BLaER1 (cell line): ENCODE measurements around the gene UBE2M.

Experiments
- H3K27ac ChIP-seq: shearing (Covaris generic); formaldehyde crosslinking; 2 replicates; pipeline ENCODE4 v1.8.1; 2022
- H3K27me3 ChIP-seq: shearing (Covaris generic); formaldehyde crosslinking; 2 replicates; pipeline ENCODE4 v1.8.1; 2022
- H3K36me3 ChIP-seq: shearing (Covaris generic); formaldehyde crosslinking; 2 replicates; pipeline ENCODE4 v1.8.1; 2022
- H3K4me1 ChIP-seq: shearing (Covaris generic); formaldehyde crosslinking; 2 replicates; pipeline ENCODE4 v1.8.1; 2022
- H3K4me2 ChIP-seq: shearing (Covaris generic); formaldehyde crosslinking; 2 replicates; pipeline ENCODE4 v1.8.1; 2022
- H3K4me3 ChIP-seq: shearing (Covaris generic); formaldehyde crosslinking; 2 replicates; pipeline ENCODE4 v1.8.1; 2022
- H3K9ac ChIP-seq: shearing (Covaris generic); formaldehyde crosslinking; 2 replicates; pipeline ENCODE4 v1.8.1; 2022
- H3K9me3 ChIP-seq: shearing (Covaris generic); formaldehyde crosslinking; 2 replicates; pipeline ENCODE4 v1.8.1; 2022
- H4K20me1 ChIP-seq: shearing (Covaris generic); formaldehyde crosslinking; 2 replicates; pipeline ENCODE4 v1.8.1; 2022
- Cebpa-rat ChIP-seq: shearing (Covaris generic); IDR thresholded peaks from 2 replicates; pipeline ENCODE4 v1.8.1; 2022

Gene UBE2M

DNA sequence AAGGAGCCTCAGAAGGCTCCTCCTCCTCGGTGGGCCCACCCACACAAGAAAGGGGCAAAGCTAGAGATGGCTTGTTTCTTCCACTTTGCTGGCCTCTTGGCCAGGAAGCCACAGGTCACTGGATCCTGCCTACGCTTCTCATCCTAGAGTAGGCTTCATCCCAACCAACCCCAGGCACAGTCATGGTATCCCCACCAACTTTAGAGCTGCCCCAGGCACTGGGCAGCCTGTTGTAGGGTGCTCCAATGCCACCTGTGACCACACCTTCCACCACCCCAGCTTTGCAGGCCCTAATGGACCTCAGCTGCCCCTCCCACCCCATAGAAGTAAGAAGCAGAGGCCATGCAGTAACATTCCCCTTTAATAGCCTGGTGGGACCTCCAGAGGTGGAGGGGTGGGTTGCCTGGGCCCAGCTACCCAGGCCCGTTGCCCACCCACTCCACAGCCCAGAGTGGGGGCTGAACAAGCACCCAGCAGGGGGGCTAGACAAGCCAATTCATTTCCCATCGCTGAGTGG lies 3.0 kb downstream of the UBE2M start:
- Histone ChIP-seq H4K20me1 (peaks cover 59% of the 10 kb centered on the region), H3K36me3 (peaks cover 54% of the 10 kb centered on the region), H3K4me2 (peak overlapping the region; percentile 89), H3K9me3 (no peaks in the 10 kb centered on the region), H3K9ac (peak overlapping the region; percentile 91), H3K4me1 (peaks cover 48% of the 10 kb centered on the region), H3K27me3 (no peaks in the 10 kb centered on the region), H3K4me3 (peak overlapping the region; percentile 78), H3K27ac (peak overlapping the region; percentile 91)
- no peak for TF ChIP-seq Cebpa-rat

DNA sequence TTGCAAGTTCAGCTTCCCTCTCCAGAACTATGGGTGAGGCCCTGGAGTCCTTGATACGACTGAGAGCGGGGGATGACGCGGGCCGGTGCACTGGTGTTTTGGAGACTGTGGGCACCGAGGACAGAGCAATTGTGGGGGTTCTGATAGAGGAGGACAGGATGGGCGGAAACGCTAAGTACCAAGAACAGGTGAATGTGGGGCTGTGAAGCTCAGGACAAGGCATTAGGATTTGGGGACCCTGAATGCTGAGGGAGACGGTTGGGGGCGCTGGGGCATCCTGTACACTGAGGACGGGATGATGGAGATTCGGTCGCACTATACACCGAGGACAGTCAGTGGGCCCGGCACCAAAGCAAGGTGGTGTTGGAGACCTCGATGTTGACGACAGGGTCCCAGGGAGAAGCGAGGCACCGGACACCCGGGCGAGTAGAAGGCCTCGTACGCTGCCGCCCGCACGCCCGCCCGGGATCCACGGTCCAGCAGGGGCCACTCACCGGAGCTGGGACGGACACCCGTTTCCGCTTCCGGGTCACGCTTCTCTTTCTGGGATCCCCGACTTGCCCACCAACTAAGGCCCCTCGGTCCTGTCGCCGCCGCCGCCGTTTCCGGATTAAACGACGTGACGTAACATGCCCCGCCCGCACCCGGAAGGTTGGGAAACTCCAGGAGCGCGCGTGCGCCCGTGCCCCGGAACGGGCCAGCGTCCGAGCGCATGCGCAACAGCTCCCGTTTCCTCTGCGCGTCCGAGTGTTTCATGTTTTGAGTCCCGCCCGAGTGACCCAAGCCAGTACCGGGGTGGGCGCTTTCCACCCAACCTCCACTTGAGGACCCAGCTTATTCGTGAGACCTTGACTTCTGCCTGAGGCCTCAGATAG lies 3.7 kb downstream of the UBE2M start, which contains the start of gene CHMP2A:
TSS of gene CHMP2A (minus strand) at position 612 of the 875 bp plus-strand sequence. CDS start 893 bp downstream, outside the sequence.
- Histone ChIP-seq H3K4me2 (peak within 1 kb of the TSS; percentile 89), H3K4me1 (peaks cover 48% of the 10 kb centered on the region), H3K9ac (peak within 1 kb of the TSS; percentile 91), H3K4me3 (peak within 1 kb of the TSS; percentile 78), H3K27me3 (no peaks in the 10 kb centered on the region), H4K20me1 (peaks cover 66% of the 10 kb centered on the region), H3K36me3 (peaks cover 60% of the 10 kb centered on the region), H3K9me3 (no peaks in the 10 kb centered on the region), H3K27ac (peak within 1 kb of the TSS; percentile 91)
- TF ChIP-seq Cebpa-rat = peak; percentile 62

DNA sequence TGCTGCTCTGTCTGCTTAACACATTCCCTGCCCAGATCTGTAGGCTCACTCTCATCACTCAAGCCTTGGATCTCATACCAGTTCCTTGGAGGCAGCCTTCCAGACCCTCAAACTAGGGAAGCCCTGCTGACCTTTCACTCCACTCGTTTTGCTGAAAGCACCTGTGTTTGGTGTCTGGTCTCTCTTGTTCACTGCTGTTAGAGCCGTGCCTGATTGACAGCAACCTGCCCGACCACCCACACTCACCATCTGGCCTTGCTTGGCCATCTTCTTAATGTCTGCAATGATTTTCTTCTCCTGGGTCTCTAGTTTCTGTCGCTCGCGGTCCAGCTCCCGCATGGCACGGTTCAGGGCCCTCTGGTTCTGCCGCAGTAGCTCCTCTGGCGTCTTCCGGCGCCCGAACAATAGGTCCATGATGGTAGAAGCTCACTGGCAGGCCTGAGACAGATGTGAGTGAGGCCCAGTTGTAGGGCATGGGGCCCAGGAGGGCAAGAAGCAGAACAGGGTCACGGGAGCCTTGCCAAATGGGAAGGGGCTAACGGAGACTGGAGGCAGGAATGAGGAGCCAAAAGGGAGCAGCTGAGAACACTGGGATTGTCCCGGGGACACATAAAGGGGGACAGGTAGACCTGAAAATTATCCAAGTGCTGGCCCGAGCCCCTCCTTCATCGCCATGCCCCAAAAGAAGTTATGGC lies 4.5 kb downstream of the UBE2M start:
- Histone ChIP-seq H4K20me1 (peaks cover 74% of the 10 kb centered on the region), H3K27ac (peak overlapping the region; percentile 91), H3K4me1 (peaks cover 51% of the 10 kb centered on the region), H3K4me2 (peak overlapping the region; percentile 89), H3K9ac (peak overlapping the region; percentile 91), H3K36me3 (peaks cover 68% of the 10 kb centered on the region), H3K9me3 (no peaks in the 10 kb centered on the region), H3K27me3 (no peaks in the 10 kb centered on the region), H3K4me3 (peak overlapping the region; percentile 78)
- no peak for TF ChIP-seq Cebpa-rat

DNA sequence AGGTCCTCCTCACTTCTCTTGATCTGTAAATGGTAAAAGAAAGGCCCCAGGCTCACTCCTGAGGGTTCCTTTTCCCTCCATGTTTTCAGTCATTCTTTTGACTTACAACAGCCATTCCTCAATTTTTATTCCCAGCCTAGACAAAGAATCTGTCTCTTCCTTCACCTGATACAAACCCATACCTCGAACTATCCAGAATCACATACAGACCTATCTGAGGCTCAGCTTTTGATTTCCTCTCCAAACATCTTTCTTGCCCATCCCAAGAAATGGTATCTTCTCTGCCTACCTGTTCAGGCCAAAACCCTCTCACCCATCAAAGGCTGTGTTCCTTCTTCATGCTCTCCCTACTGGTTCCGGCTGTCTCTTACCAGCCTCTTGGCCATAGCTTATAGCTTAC lies 5.8 kb downstream of the UBE2M start:
- TF ChIP-seq Cebpa-rat = no peak
- Histone ChIP-seq H3K4me3 (no peak overlapping the region), H3K4me2 (no peak overlapping the region), H3K4me1 (peaks cover 53% of the 10 kb centered on the region), H3K9ac (no peak overlapping the region), H3K27me3 (no peaks in the 10 kb centered on the region), H3K27ac (no peak overlapping the region), H3K9me3 (no peaks in the 10 kb centered on the region), H3K36me3 (peaks cover 81% of the 10 kb centered on the region), H4K20me1 (peaks cover 82% of the 10 kb centered on the region)

DNA sequence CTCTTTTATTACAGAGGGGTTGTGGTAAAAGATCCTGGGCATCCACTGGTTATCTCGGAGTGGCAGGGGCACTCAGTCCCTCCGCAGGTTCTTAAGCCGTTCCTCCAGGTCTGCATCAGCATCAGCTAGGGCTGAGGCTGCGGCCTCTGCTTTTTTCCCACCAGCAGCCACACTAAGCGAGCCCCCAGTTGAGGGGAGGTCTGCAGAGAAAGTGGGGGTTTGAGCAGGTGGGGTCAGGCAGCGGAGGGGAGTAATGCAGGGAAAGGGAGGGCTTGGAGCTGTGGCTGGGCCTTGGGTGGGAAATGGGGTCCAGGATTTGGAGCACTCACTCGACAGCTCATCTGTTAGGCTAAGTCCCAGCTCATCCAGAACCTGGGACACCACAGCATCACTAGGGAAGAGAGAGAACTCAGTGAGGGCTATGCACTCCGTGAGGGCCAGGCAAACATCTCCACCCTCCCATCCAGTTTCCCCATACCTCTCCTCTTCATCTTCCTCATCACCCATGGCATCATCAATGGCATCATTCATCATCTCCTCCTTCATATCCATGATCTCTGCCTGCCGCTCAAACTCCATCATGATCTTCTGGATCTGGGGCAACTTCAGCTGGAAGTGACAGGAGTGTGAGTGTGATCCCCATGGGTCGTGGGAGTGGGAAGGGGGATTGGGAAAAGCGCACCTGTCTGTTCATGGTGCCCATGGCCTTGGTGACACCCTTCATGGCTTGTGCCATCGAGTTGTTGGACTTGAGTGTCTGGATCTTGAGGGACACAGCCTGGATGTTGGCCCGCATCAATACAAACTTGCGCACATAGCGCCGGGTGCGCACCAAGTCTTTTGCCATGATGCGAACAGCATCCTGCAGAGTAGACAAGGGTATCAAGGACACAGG lies 6.6 kb downstream of the UBE2M start:
- Histone ChIP-seq H3K4me2 (no peak overlapping the region), H3K9me3 (no peaks in the 10 kb centered on the region), H3K36me3 (peaks cover 85% of the 10 kb centered on the region), H3K4me1 (peaks cover 54% of the 10 kb centered on the region), H3K27ac (no peak overlapping the region), H3K27me3 (no peaks in the 10 kb centered on the region), H4K20me1 (peaks cover 82% of the 10 kb centered on the region), H3K9ac (no peak overlapping the region), H3K4me3 (no peak overlapping the region)
- TF ChIP-seq Cebpa-rat = no peak

DNA sequence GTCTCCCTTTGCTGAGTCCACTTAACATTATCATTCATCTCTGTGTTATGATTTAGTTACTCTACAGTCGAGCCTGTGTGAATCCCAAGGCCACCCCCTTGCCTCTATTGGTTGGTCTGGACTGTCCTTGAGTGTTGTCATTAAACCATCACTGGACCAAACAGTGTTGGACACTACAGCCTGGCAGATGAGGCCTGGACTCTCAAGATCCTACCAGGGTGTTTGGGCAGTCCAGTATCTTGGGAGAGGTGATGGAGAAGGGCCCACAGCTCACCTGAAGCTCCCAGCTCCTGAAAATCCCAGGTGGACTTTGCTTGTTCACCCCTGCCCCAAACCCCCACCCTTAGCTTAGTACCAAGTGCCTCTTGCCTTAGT lies 7.3 kb downstream of the UBE2M start:
- H3K4me1 ChIP-seq = peaks cover 54% of the 10 kb centered on the region
- no peaks in the 10 kb centered on the region for H3K27me3 ChIP-seq
- H3K9me3 ChIP-seq = no peaks in the 10 kb centered on the region
- no peak overlapping the region for H3K4me3 ChIP-seq
- no peak for TF ChIP-seq Cebpa-rat
- no peak overlapping the region for H3K27ac ChIP-seq
- H3K9ac ChIP-seq = no peak overlapping the region
- H3K4me2 ChIP-seq = no peak overlapping the region
- peaks cover 85% of the 10 kb centered on the region for H3K36me3 ChIP-seq
- H4K20me1 ChIP-seq = peaks cover 82% of the 10 kb centered on the region

DNA sequence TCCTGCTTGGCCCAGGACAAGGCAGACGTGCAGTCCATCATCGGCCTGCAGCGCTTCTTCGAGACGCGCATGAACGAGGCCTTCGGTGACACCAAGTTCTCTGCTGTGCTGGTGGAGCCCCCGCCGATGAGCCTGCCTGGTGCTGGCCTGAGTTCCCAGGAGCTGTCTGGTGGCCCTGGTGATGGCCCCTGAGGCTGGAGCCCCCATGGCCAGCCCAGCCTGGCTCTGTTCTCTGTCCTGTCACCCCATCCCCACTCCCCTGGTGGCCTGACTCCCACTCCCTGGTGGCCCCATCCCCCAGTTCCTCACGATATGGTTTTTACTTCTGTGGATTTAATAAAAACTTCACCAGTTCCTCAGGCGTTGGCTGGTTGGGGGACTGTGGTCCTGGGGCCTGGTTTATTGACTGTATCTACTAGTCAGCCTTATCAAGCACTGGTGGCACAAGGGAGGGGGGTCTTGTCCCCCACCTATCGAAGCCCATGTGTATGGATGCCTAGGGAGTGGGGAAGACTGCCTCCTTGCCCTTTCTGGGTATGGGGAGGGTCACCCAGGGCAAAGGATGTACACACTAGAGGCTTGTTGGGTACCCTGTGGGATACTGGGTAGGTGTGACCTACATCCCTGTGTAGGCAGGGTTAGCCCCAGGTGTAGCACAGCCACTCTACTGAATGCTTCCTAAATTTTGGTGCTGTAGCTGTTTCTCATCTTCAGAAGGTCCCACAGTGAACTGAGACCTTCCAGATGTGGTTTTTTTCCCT lies 7.9 kb downstream of the UBE2M start:
- TF ChIP-seq Cebpa-rat = no peak
- Histone ChIP-seq H3K9me3 (no peaks in the 10 kb centered on the region), H4K20me1 (peaks cover 87% of the 10 kb centered on the region), H3K27ac (no peak overlapping the region), H3K4me1 (peaks cover 54% of the 10 kb centered on the region), H3K9ac (no peak overlapping the region), H3K36me3 (peaks cover 85% of the 10 kb centered on the region), H3K4me3 (no peak overlapping the region), H3K27me3 (no peaks in the 10 kb centered on the region), H3K4me2 (no peak overlapping the region)

DNA sequence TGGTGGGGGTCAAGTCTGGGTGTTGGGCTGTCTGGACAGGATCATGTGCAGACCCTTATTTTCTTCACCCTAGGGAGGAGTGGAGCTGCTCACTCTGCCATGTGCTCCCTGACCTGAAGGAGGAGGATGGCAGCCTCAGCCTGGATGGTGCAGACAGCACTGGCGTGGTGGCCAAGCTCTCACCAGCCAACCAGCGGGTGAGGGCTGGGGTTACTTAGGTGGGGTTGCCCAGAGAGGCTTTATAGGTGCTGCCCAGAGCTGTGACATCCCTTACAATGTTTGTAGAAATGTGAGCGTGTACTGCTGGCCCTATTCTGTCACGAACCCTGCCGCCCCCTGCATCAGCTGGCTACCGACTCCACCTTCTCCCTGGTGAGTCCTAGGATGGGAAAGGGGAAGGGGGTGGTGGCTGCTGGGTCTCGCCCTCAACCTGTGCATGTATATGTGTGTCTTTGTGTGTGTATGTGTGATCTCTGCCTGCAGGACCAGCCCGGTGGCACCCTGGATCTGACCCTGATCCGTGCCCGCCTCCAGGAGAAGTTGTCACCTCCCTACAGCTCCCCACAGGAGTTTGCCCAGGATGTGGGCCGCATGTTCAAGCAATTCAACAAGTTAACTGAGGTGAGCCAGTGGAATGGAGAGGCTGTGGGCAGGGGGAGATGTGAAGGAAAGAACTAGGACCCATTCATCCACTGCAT lies 8.6 kb downstream of the UBE2M start:
- TF ChIP-seq Cebpa-rat = no peak
- Histone ChIP-seq H3K9me3 (no peaks in the 10 kb centered on the region), H3K36me3 (peaks cover 86% of the 10 kb centered on the region), H3K4me2 (no peak overlapping the region), H3K27me3 (no peaks in the 10 kb centered on the region), H3K9ac (no peak overlapping the region), H3K4me1 (peaks cover 52% of the 10 kb centered on the region), H3K27ac (no peak overlapping the region), H4K20me1 (peaks cover 95% of the 10 kb centered on the region), H3K4me3 (no peak overlapping the region)
